K562 treated with DMSO at 1 percent for 4 hours (cell line): ENCODE results near the gene USP17L26. TPM values are rescaled to one million over a fixed set of nuclear protein-coding genes. Genes with fewer than 3 reads are reported as not detected.

ENCODE experiments used
- total RNA-seq: library from RNA; unstranded; fragments of 300-600 nt; gene quantifications from 2 replicates; pipeline ENCODE4 v1.2.3, GENCODE V29; 2022; ENCODE audit not compliant: insufficient read depth

Gene USP17L26, protein sequence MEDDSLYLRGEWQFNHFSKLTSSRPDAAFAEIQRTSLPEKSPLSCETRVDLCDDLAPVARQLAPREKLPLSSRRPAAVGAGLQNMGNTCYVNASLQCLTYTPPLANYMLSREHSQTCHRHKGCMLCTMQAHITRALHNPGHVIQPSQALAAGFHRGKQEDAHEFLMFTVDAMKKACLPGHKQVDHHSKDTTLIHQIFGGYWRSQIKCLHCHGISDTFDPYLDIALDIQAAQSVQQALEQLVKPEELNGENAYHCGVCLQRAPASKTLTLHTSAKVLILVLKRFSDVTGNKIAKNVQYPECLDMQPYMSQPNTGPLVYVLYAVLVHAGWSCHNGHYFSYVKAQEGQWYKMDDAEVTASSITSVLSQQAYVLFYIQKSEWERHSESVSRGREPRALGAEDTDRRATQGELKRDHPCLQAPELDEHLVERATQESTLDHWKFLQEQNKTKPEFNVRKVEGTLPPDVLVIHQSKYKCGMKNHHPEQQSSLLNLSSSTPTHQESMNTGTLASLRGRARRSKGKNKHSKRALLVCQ
- total RNA-seq: not detected in 2 replicates

DNA sequence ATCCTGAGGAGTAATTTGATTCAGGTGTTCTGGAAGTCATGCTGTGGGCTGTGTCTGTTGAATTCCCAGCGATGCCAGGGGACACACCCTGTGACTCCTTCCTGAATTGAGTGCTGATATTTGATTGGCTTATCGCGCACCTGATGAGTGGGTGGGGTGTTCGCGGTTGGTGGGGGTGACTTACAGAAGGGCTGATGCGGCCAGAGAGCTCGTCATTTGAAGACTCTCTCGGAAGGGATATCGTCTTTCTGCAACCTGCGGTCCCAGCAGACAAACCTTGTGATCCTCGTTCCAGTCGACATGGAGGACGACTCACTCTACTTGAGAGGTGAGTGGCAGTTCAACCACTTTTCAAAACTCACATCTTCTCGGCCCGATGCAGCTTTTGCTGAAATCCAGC lies at the start of gene USP17L26:
Gene USP17L26, plus strand, starts transcription at position 301 of the 400 bp plus-strand sequence. Its CDS starts 0 bp downstream, at position 301.

DNA sequence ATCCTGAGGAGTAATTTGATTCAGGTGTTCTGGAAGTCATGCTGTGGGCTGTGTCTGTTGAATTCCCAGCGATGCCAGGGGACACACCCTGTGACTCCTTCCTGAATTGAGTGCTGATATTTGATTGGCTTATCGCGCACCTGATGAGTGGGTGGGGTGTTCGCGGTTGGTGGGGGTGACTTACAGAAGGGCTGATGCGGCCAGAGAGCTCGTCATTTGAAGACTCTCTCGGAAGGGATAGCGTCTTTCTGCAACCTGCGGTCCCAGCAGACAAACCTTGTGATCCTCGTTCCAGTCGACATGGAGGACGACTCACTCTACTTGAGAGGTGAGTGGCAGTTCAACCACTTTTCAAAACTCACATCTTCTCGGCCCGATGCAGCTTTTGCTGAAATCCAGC lies 9.6 kb upstream of the USP17L26 start, which contains the start of gene USP17L24:
Gene USP17L24, plus strand, starts transcription at position 301 of the 400 bp plus-strand sequence. Its CDS starts 0 bp downstream, at position 301.

DNA sequence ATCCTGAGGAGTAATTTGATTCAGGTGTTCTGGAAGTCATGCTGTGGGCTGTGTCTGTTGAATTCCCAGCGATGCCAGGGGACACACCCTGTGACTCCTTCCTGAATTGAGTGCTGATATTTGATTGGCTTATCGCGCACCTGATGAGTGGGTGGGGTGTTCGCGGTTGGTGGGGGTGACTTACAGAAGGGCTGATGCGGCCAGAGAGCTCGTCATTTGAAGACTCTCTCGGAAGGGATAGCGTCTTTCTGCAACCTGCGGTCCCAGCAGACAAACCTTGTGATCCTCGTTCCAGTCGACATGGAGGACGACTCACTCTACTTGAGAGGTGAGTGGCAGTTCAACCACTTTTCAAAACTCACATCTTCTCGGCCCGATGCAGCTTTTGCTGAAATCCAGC lies 4.8 kb upstream of the USP17L26 start, which contains the start of gene USP17L25:
Gene USP17L25, plus strand, starts transcription at position 301 of the 400 bp plus-strand sequence. Its CDS starts 0 bp downstream, at position 301.

DNA sequence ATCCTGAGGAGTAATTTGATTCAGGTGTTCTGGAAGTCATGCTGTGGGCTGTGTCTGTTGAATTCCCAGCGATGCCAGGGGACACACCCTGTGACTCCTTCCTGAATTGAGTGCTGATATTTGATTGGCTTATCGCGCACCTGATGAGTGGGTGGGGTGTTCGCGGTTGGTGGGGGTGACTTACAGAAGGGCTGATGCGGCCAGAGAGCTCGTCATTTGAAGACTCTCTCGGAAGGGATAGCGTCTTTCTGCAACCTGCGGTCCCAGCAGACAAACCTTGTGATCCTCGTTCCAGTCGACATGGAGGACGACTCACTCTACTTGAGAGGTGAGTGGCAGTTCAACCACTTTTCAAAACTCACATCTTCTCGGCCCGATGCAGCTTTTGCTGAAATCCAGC lies 4.6 kb downstream of the USP17L26 start, which contains the start of gene USP17L5:
Gene USP17L5, plus strand, starts transcription at position 301 of the 400 bp plus-strand sequence. Its CDS starts 0 bp downstream, at position 301.

DNA sequence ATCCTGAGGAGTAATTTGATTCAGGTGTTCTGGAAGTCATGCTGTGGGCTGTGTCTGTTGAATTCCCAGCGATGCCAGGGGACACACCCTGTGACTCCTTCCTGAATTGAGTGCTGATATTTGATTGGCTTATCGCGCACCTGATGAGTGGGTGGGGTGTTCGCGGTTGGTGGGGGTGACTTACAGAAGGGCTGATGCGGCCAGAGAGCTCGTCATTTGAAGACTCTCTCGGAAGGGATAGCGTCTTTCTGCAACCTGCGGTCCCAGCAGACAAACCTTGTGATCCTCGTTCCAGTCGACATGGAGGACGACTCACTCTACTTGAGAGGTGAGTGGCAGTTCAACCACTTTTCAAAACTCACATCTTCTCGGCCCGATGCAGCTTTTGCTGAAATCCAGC lies 9.4 kb downstream of the USP17L26 start, which contains the start of gene USP17L27:
Gene USP17L27, plus strand, starts transcription at position 301 of the 400 bp plus-strand sequence. Its CDS starts 0 bp downstream, at position 301.

DNA sequence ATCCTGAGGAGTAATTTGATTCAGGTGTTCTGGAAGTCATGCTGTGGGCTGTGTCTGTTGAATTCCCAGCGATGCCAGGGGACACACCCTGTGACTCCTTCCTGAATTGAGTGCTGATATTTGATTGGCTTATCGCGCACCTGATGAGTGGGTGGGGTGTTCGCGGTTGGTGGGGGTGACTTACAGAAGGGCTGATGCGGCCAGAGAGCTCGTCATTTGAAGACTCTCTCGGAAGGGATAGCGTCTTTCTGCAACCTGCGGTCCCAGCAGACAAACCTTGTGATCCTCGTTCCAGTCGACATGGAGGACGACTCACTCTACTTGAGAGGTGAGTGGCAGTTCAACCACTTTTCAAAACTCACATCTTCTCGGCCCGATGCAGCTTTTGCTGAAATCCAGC lies 14.1 kb downstream of the USP17L26 start, which contains the start of gene USP17L28:
Gene USP17L28, plus strand, starts transcription at position 301 of the 400 bp plus-strand sequence. Its CDS starts 0 bp downstream, at position 301.

DNA sequence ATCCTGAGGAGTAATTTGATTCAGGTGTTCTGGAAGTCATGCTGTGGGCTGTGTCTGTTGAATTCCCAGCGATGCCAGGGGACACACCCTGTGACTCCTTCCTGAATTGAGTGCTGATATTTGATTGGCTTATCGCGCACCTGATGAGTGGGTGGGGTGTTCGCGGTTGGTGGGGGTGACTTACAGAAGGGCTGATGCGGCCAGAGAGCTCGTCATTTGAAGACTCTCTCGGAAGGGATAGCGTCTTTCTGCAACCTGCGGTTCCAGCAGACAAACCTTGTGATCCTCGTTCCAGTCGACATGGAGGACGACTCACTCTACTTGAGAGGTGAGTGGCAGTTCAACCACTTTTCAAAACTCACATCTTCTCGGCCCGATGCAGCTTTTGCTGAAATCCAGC lies 18.9 kb downstream of the USP17L26 start, which contains the start of gene USP17L29:
Gene USP17L29, plus strand, starts transcription at position 301 of the 400 bp plus-strand sequence. Its CDS starts 0 bp downstream, at position 301.

DNA sequence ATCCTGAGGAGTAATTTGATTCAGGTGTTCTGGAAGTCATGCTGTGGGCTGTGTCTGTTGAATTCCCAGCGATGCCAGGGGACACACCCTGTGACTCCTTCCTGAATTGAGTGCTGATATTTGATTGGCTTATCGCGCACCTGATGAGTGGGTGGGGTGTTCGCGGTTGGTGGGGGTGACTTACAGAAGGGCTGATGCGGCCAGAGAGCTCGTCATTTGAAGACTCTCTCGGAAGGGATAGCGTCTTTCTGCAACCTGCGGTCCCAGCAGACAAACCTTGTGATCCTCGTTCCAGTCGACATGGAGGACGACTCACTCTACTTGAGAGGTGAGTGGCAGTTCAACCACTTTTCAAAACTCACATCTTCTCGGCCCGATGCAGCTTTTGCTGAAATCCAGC lies 28.4 kb downstream of the USP17L26 start, which contains the start of gene USP17L30:
Gene USP17L30, plus strand, starts transcription at position 301 of the 400 bp plus-strand sequence. Its CDS starts 0 bp downstream, at position 301.

Other genes with a start within 250 kb of the USP17L26 start
- not detected in 2 replicates for gene FAM90A26, start 164.2 kb upstream of the USP17L26 start, total RNA-seq
- not detected in 2 replicates for gene USP17L10, start 124.0 kb upstream of the USP17L26 start, total RNA-seq
- not detected in 2 replicates for gene USP17L11, start 119.3 kb upstream of the USP17L26 start, total RNA-seq
- not detected in 2 replicates for gene USP17L12, start 114.5 kb upstream of the USP17L26 start, total RNA-seq
- not detected in 2 replicates for gene USP17L13, start 109.8 kb upstream of the USP17L26 start, total RNA-seq
- not detected in 2 replicates for gene USP17L15, start 100.3 kb upstream of the USP17L26 start, total RNA-seq
- not detected in 2 replicates for gene USP17L17, start 90.8 kb upstream of the USP17L26 start, total RNA-seq
- gene USP17L18, start 86.0 kb upstream of the USP17L26 start, total RNA-seq: not detected in 2 replicates
- gene USP17L19, start 81.3 kb upstream of the USP17L26 start, total RNA-seq: not detected in 2 replicates
- not detected in 2 replicates for gene USP17L20, start 76.5 kb upstream of the USP17L26 start, total RNA-seq
- not detected in 2 replicates for gene USP17L21, start 71.8 kb upstream of the USP17L26 start, total RNA-seq
- gene USP17L22, start 67.0 kb upstream of the USP17L26 start, total RNA-seq: not detected in 2 replicates
- gene USP17L24, start 9.5 kb upstream of the USP17L26 start, total RNA-seq: not detected in 2 replicates
- gene USP17L25, start 4.7 kb upstream of the USP17L26 start, total RNA-seq: not detected in 2 replicates
- gene USP17L5, start 4.7 kb downstream of the USP17L26 start, total RNA-seq: not detected in 2 replicates
- not detected in 2 replicates for gene USP17L27, start 9.5 kb downstream of the USP17L26 start, total RNA-seq
- gene USP17L28, start 14.2 kb downstream of the USP17L26 start, total RNA-seq: not detected in 2 replicates
- not detected in 2 replicates for gene USP17L29, start 19.0 kb downstream of the USP17L26 start, total RNA-seq
- not detected in 2 replicates for gene USP17L30, start 28.5 kb downstream of the USP17L26 start, total RNA-seq
- gene DEFB131A, start 109.8 kb downstream of the USP17L26 start, total RNA-seq: not detected in 2 replicates